SW 1271 (cell line): ENCODE data around the gene FHOD3.

Experiments used
- DNase-seq, 2 experiments: peaks; one replicate each; lab custom pipeline; 2025; lab: John Stamatoyannopoulos, UW

The FHOD3 gene

DNA sequence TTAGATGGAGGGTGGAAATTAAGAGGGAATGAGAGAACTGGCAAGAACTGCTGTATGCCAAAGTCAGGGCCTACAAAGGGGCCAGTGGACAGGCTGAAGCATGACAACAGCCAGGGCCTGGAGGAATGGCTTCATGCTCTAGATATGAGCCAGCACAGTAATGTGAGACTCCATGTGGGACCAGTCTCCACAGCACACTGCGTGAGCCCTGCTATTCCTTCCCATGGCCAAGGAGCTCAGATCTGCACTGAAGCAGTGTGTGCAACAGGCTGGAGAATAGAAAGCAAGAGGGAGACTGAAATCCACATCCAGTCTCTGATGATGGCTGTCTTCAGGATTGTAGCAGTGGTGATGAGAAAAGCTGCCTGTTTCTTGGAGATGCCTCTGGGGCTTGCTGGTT lies 368.4 kb downstream of the FHOD3 start:
- DNase-seq, result no peak

- no peak for DNase-seq
Observed at GRCh38 chr18:36667811-36668210, 370.3 kb downstream of the FHOD3 start.

DNA sequence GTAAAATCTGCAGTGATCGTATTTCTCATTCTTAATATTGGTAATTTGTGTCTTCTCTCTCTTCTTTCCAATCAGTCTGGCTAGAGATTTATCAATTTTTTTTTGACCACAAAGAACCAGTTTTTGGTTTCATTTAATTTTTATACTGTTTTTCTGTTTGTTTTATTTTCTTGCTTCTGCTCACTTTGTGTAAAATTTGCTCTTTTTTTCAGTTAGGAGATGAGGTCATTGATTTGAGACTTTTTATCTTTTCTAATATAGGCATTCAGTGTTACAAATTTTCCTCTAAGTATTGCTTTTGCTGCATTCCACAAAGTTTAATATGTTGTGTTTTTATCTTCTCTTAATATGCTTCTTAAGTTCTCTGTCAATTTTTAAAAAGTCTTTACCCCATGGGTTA lies 370.8 kb downstream of the FHOD3 start:
- no peak for DNase-seq

- no peak for DNase-seq
Observed at GRCh38 chr18:36672437-36673344, 375.2 kb downstream of the FHOD3 start.

GRCh38 chr18:36673452-36673851 lies 375.9 kb downstream of the FHOD3 start:
- DNase-seq, result no peak

DNA sequence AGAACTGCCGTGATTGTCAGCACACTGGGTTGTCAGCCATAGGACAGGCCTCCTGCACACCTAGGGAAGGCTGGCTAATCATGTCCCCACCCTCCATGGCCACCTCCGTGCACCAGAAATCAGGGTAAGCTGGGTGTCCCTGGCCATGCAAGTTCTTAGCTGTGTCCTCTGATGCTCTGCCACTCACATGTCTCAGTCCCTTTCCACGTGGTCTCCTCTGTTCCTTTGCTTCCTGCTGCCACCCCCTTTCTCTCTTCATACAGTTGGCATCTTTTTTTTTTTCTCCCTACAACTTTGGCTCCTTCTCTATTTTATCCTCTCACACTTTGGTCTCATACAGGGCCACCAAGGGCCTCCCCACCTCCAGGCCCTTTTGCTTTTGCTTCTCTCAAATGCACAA lies 377.6 kb downstream of the FHOD3 start:
- no peak for DNase-seq

DNA sequence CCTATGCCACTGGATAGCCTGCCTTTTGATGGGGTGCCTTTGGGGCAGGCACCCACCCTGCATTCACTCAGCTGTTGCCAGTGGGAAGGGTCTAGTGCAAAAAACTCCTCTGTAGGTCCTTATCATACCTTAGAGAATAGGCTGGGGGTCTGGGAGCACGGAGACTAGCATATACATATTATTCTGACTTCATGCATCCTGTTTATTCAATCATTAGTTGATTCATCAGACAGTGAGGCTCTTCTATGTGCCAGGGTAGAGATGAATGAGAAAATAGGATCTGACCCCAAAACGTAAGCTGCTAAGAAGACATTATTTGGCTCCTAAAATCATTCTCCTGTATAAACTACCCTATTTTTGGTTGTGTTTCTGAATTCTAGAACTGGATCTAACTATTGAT lies 378.0 kb downstream of the FHOD3 start:
- no peak for DNase-seq

- no peak for DNase-seq
Observed at GRCh38 chr18:36676629-36677028, 379.1 kb downstream of the FHOD3 start.

- DNase-seq, result no peak
Observed at GRCh38 chr18:36680042-36680441, 382.5 kb downstream of the FHOD3 start.

DNA sequence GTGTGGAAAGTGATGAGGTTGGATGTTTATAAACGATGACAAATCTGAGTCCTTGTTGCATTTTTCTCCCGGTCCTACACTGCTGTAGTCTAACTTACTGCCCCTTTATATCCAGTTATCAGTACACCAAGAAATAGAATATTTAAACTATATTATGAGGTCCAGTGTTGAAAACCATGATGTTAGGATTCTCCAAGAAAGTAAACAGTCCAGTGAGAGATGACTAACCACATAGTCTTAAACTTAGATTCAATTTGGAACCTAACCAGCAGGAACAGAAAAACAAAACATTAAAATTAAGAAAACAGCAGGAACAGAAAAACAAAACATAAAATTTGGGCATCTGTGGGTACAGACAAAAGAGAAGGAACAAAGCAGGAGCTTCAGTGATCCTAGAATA lies 388.1 kb downstream of the FHOD3 start:
- DNase-seq, result no peak

- DNase-seq, result peak in 1 of 2 experiments; percentile 41
Observed at GRCh38 chr18:36688020-36688965, 390.8 kb downstream of the FHOD3 start.

DNA sequence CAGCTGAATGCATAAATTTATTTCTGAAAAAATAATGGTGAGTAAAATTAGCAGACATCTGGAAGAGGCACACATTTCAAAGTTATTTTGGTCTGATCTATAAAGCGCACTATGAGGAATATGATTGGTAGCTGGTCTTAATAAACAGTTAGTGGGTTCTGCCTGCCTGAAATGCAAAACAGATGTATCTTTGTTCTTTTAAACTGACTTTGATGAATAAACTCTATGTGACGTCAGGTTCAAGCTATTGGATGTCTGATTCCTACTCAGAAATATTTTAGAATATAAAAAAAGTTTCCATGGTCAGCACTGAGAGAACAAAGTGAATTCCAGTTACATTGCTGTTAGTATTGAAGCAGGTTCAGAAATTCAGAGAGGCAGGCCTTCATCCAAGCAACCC lies 394.9 kb downstream of the FHOD3 start:
- no peak for DNase-seq

DNA sequence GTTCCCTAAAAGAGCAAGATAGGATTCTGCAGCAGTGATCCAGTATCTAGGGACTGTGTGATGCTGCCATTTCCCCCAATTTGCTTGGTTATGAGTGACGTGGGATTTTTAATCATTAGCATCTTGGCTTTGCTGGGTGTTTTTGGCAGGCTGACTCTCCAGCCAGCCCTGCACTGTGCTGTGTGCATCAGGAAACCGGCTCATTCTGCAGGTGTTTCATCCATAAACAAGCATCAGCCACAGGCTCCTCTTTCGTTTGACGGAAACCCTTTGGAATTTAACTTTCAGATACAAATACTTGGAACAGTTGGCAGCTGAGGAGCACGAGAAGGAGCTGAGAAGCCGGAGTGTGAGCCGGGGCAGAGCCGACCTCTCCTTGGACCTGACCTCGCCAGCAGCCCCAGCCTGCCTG lies 395.4 kb downstream of the FHOD3 start:
- no peak for DNase-seq

- DNase-seq, result no peak
Observed at GRCh38 chr18:36693931-36694620, 396.6 kb downstream of the FHOD3 start.

DNA sequence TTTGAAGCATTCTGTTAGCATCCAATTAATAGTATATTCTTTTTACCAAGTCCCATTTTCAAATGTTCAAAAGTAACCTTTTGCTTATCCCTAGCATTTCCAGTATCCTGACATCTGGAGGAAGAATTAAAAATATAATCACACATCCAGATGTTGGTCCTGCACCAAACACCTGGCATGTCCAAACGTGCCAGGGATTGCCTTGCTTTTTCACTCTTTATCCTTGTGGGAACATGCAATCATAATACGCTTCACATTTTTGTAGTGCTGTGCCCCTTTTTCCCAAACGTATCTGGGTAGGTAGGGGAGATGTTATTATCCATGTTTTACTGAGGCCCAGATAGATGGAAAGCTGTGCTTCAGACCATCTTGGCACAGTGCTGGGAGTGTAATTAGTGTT lies 398.3 kb downstream of the FHOD3 start:
- no peak for DNase-seq

DNA sequence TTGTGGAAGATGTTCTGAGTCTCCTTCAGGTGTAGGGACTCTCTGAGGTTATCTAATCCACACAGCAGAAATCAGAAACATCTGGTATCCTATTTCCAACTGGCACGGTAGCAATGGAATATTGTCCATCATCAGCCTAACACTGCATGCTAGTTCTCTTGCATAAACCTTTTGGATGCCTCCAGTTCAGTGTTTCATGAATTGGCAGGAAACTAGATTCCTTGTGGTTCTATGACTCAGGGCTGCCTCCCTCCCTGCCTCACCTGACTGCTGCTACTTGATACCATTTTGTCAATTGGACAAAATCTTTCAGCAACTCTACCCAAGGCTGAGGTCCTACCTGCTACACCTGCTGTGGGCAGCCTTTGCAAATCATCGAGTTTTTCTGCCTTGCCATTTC lies 400.4 kb downstream of the FHOD3 start:
- no peak for DNase-seq

DNA sequence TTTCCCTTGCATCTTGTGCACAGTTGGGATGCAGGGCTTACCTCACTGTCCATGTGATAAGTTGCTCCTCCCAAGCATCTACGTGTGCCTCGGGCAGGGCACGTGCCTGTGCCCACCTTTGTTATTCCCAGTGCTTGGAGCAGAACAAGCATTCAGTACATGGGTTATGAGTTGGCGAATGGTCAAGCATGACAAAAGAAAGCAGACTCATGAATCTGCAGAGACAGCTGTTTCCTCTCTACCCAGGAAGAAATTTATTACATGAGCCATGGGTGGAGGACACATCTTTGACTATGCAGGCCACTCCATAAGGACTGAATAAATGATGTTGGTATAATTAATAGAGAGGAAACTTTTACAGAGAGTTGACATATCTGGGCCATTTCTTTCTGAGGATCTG lies 403.4 kb downstream of the FHOD3 start:
- no peak for DNase-seq

DNA sequence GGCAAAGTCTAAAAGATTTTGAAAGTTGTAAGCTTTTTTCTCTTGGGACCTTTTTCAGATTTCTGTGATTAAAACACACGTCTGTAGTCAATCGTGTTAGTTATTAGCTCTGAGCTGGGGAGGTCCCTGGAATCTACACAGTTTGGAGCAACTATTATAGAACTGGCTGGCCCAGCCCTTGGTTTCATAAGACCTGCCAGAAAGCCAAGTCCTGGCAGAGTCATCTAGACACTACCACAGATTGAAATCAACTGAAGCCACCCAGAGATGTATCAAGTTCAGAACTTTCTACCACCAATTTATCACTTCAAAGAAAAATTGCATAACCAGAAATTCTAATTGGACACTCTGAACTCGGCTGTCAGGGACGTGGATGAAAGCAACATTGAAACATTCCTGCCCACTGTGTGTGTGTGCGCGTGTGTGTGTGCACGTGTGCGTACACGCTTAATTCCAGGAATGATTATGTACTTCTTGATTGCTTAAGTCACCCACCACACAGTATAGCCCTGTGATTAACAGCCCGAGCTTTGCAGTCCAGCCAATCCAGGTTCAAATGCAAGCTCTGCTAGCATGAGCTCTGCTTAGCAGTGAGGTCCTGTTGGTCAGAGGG lies 405.0 kb downstream of the FHOD3 start:
- DNase-seq, result no peak

DNA sequence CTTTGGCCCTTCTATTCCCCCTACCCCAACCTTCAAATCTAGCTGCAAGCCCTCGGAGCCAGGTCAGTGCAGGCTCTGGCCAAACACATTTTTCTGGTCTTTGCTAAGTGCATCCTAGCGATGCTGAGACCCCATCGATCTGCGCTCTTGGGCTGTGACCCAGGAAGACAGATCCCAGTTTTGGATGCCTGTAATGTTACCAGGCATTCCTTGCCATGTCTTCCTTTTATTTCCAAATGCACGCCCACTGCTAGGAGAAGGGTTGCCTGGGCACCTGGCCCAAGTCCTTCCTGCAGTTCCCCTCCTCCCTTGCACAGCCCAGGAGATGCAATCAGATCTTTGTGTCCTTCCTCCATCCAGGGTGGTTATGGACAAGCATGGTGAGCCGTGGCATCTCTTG lies 406.6 kb downstream of the FHOD3 start:
- no peak for DNase-seq

DNA sequence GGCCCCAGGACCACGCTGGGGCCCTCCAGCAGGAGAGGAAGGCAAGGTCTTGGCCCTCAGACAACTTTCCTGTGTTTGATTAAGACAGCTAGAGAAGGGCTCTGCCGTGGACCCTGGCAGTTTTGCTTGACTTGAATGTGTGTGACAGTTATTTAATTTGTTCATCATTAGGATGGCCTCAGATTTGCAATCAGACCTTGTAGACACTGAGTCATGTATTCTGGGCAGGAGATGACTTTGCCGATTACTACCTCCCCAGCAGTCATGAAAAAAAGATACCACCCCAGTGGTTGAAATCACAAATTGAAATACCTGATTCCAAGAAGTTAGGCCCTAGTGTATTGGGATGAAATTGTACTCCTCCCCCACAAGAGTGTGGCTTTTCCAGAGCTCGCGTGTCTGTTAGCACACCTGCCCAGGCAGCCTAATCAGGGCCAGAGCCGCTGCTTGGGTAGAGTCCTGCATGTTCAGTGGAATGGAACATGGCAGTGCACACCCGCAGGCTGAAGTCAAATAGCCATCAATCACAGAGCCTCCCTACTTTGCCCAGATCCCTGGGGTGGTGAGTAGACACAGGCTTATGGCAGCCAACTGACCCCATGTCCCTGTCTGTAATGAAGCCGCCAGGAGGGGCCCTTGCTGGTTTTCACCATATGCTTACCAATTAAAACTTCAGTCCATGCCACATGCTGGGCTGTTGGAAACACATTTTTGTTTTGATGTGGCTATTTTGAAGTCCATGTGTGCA lies 408.8 kb downstream of the FHOD3 start:
- no peak for DNase-seq

GRCh38 chr18:36708366-36708765 lies 410.9 kb downstream of the FHOD3 start:
- DNase-seq, result no peak
